ENCODE results near the gene C3orf20.
A peak's percentile ranks its signal among the peaks of the same experiment; 100 is the strongest.

Gene C3orf20

DNA sequence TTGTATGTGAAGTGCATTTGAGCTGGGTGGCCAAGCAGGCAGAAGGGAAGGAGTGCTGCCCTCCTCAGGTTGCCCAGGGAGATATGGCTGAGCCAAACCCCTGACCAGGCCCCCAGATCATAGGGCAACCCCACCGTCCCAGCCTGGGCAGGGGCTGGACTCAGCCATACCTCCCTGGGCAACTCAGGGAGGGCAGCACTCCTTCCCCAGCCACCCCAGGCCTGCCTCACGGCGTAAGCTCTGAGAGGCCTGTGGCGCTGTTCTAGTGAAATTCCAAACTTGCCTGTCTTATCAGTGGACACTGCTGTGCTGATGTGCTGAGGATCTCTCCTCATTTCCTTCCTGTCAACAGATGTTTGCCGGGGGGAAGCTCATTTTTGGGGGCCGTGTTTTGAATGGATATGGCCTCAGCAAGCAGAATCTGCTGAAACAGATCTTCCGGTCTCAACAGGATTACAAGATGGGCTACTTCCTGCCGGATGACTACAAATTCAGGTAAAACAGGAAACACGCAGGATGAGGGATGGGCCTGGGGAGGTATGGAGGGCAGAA is 86.3 kb downstream of the C3orf20 start:
- no peak for DNase-seq

DNA sequence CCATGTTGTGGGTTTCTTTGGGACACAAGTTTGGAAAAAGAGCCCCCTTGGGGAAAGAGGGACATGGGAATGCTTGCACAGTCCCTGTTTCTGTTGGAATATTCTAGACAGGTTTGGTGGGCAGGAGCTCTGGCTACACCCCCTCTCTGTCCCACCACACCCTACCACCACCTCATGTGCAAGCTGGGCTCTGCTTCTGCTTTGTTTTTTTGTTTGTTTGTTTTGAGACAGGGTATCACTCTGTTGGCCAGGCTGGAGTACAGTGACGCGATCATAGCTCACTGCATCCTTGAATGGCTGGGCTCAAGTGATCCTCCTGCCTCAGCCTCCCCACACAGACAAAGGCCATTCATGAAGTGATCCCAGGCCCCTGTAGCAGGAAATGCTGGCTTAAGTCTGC is 86.9 kb downstream of the C3orf20 start:
- DNase-seq: no peak

DNA sequence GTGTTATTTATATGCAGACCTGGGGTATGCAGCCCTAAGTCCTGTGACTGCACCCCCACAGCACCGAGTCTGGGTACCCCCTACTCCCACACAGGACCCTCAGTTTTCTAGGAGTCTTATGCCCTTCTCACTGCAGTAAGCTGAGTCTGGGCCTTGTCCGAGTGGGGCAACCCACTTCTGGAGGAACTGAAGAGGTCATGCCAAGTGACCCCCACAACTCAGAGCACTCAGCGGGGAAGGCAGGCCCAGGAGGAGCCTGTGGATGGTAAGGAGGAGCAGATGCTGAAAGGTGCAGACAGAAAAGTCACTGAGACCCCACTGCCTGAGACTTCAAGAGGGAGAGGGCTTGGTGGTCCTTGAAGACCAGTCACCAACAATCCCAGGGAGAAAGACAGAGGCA is 87.8 kb downstream of the C3orf20 start:
- no peak for DNase-seq

DNA sequence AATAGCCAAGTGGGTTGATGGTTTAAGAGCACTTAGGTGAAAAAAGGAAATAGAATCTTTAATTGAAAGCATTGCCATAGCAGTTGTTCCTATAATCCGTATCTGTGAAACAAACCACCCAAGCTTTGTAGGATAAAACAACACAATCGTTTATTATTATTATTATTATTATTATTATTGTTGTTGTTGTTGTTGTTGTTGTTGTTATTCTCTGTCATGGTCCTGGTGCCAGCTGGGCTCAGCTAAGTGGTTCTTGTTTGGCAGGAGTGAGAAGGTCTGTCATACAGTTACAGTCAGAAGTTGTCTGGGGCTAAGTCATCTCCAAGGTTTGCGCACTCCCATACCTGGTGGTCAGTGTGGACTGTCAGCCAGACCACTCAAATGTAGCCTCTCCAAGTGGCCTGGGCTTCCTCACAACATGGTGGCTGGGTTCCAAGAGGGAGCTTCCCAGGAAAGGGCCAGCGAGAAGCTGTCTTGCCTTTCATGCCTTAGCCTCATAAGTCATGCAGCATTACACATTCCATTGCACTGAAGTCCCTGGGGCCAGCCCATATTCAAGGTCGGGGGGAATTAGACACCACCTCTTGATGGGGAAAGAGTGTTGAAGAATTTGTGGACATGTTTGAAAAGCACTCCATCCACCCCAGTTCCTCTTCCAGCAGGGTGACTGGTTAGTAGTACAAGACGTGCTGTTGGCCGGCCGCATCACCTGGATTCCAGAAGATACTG is 89.6 kb downstream of the C3orf20 start:
- DNase-seq: no peak

DNA sequence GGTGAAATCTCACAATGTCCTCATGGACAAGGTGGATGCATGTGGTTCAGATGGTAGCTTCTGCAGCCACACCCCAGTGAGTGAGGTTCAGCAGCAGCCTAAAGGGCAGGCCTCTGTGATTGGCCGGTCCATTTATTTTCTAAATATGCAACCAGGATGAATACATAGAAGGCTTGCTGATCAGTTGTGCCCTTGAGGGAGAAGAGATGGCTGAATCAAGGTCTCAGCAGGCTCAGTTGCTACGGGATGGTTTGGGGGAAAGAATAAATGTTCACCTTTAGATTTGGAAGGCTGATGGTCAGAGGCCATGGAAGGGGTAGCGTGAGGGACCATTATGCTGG is 90.1 kb downstream of the C3orf20 start:
- no peak for DNase-seq

DNA sequence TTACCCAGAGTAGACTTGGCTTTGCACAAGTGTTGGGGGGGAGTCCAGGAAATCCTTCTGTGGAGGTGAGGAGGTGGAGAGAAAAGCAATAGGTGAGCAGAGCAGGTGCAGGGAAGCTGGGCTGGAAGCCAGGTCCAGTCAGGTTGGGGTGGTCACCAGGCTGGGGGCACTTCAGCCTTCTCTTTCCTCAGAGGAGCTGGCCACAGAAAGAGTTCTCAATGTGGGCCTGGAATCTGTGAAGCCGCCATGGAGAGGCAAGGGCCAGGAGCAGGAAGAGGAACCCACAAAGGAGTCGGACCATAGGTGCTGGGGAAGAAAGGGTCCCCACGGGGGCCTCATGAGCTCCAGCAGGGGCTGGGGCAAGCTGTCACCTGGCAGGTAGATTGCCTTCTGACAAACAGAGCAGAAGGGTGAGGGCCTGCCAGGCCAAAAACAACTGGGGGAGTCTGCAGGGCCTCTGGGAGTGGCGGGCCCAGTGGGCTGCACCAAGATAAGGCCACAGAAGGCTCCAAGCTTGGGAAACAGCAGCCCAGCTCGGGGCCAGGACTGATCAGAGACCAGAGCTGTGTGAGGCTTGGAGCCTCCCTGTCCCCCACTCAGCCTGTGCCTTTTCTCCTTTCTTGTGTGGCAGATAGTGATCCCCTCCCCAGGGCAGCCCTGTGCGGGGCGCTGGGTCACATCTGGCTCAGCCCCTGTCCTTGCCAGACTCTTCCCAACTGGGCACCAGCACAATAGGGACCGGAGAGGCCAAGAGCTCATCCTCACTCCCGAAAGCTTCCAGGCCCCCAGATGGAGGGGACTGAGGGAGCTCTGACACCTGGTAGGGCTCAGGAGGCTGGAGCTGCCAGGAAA is 90.9 kb downstream of the C3orf20 start:
- DNase-seq: no peak

DNA sequence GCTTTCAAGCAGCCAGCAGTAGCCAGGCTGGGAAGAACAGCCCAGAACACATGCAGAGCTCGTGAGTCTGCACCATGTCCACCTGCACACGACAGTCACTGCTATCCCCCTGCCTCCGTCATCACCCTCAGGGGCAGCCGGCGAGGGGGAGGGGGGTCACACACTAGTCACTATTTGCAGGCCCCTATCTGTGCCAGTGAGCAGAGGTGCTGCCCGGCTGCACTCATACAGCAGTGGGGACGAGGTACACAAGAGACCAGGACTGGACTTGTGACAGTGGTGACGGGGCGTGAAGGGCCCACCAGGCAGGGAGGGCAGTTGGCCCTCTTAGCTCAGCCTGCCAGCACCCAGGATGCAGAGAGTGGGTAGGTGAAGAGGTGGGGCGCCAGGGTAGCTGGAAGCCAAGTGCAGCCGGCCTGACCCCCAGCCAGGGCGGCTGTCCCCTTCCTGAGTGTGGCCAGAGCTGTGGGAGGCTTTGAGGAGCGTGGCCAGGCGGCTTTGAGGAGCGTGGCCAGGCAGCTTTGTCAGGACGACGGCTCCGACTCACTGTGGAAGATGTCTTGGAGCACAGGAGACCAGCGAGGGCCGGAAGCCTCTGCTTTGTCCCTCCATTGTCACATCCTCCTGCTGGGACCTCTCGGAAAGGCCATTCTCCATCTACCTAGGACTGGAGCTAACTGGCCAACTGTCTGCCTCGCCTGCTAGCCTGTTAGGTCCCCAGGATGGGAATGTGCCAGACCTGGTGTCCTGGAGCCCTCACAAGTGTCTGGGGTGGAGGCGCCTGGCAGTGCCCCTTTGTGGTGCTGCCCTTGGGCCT is 91.7 kb downstream of the C3orf20 start:
- no peak for DNase-seq

DNA sequence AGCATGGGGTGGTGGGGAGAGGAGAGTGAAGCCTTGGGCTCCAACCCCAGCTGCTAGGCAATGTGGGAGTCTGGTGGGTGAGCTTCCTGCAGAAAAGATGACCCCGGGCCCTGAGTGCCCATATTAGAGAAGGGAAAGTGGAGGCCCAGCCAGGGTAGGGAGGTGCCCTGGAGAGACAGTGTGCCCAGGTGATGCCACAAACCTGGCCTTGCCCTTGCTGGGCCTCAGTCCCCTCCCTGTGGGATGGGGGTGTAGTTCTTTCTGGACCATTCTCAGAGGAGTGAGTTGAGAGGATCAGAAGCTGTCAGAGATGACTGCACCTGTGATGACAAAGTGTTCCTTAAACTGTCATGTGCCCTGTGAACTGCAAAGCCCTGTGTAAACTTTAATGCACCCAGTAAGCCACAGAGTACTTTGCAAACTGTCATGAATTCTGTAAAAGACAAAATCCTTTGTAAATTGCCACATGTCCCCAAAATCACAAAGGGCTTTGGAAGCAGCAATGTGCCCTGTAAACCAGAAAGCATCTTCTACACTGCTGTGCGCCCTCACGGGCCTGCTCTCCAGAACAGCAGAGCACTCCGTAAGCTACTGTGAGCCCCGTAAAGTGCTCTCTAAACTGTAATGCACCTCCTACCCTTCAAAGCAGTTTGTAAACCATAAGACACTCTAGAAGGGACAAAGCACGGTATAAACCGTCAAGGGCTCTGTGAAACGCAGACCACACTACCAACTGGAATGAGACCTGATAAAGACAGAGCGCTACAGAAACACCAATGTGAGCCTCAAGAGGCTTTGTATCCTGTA is 92.5 kb downstream of the C3orf20 start:
- DNase-seq: peak in 1 of 2 experiments; percentile 11

DNA sequence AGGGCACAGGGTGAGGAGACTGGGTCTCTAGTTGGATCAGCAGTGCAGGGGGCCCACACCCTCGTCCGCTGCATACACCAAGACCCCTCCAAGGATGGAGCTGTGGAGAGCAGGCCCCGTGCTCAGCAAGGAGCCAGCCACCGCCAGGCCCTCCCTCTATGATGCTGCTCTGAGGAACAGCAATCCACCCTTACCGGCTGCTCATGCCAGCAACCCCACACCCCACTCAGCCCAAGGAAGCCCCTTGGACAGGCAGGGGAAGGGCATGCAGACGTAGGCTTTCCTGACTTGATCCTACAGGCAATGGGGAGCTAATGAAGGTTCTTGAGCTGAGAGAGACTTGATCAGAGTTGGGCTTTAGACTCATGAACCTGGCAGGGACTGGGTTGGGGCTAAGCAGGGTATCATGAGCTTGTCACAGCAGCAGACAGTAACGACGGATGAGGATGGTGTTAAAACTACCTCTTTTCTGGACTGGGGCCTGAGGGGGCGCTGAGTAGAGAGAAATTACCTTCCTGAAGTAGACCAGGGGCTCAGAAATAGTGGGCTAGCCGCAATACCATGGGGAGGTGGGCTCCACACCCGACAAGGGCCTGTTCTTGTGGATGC is 93.3 kb downstream of the C3orf20 start:
- DNase-seq: no peak

DNA sequence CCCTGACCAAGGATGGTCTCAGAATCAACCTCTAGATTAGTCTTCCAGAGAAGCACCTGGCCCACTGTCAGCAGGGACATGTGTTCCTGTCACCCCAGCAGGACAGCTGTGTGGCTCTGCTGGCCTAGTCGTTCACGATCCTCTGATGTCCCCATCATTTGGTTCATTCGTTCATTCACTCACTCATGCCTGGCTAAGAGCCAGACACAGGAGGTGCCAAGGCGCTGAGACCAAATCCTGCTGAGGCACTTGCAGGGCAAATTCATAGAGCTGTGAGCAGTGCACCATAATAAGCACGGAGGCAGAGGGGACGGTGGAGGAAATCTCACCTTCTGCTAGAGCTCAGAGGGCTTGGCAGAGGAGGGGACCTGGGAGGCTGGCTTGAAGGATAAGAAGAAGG is 93.9 kb downstream of the C3orf20 start:
- DNase-seq: no peak

DNA sequence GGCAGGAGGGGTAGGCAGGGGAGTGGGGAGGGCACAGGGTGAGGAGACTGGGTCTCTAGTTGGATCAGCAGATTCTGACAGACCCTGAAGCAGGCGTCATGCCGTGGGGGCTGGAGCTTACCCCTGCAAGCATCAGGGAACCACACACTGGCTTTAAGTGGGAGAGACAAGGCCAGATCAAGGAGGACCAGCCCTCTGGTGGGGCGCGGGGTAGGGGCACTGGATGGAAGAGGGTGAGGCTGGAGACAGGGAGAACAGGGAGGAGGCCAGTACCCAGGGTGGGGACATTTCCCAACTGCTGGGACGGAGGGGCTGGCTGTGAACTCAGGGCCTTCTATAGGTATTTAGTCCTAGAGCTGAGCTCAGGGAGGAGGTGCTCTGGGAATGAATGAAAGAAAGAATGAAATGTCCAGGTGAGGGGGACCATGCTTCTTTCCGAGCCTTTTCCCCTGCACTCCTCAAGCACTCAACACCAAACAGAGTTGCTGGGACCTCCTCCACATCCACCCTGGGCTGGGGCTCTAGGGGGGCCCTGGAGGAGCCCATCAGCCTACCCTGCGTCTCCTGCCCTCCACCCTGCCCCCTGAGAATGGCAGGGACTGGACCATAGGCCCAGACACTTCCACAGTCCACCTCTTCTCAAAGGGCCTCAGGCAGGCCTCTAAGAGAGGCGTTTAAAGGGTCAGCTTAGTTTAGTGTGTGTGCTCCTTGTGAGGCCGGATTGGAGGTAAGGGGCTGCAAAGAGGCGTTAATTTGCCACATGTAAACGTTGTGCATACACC is 94.8 kb downstream of the C3orf20 start:
- no peak for DNase-seq

DNA sequence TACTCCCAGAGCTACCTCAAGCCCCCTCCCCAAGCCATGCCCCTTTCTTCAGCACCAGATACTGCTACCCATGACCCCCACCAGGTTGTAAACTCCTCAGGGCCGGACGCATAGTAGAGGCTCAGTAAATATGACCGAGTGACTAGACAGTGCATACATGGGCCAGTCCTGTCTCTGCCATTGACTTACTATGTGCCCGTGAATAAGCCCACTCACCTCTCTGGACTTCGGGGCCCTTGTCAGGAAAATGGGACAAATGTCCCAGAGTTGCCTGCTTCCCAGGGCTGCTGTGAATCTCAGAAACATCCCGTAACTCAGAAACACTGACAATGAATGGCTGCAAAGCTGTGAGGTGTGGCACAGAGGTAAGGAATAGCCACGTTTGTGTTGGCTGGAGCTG is 95.7 kb downstream of the C3orf20 start:
- DNase-seq: no peak

DNA sequence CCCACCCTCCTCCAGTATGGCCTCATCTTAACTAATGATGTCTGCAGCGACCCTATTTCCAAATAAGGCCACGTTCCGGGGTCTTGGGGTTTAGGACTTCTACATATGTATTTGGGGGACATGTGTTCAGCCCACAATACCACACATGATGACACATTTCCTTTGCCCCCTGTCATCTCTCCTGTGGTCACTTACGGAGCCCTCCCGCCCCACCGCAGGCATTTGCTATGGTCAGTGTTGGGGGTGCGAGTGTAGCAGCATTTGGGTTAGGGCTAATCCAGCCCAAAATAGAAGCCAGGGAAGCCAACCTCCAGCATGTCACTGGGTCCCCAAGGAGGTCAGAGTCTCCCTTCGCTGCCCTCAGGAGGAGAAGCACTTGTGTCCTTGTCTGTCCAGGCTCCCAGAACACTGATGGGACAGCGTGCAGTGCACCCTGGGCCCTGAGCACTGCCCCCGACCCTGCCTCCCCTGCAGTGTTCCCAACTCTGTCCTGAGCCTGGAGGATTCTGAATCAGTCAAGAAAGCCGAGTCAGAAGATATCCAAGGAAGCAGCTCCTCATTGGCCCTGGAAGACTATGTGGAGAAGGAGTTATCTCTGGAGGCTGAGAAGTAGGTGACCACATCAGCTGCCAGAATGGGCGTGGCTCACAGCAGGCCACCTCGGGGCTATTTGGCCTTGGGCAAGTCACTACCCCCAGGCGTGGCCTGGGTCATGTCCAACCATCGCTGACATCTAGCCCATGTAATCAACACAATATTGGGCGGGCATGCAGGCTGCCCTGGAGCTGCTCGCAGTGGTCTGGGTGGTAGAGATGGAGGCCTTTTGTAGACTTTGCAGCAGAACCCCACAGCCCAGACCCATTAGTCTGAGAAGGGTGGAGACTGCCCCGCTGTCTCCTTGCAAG is 96.9 kb downstream of the C3orf20 start:
- DNase-seq: no peak

DNA sequence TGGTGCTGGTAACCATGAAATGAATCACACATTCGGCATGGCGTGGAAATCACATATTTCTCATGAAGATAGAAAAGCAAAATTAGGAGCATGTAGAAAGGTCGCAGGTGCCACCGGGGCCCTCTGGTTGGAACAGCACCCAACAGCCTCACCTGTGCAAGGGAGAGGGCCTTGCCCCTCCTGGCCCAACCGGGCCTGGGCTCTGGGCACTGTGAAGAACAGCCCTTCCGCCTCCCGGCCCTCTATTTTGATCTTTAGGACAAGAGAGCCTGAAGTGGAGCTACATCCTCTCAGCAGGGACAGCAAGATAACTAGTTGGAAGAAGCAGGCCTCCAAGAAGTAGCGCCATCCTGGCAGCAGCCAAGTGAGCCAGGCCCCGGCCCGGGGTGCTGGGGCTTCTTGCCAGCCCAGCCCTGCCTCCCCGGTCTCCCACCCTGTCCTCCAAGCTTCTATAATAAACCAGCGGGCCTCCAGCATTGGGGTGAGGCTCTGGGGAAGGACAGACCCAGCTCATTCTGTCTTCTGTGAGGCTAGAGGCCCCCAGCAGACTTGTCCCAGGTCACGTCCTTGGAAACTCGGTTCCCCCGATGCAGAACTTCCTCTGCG is 97.7 kb downstream of the C3orf20 start:
- DNase-seq: no peak

DNA sequence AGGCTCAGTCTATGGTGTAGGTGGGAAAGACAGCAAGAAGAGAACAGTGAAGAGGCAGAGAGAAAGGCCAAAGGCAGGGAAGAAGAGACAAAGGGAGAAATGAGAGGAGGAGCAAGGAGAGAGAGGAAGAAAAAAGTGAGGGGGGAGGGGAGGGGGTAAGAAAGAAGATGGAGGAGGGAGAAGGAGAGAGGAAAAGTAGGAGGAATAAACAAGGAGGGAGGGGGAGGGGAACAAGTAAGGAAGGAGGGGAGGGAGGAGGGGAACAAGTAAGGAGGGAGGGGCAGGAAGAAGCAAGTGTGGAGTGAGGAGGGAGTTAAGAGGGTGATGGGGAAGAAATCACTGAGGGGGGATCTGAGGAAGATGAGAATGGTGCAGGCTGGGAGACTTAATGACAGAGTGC is 98.3 kb downstream of the C3orf20 start:
- no peak for DNase-seq

DNA sequence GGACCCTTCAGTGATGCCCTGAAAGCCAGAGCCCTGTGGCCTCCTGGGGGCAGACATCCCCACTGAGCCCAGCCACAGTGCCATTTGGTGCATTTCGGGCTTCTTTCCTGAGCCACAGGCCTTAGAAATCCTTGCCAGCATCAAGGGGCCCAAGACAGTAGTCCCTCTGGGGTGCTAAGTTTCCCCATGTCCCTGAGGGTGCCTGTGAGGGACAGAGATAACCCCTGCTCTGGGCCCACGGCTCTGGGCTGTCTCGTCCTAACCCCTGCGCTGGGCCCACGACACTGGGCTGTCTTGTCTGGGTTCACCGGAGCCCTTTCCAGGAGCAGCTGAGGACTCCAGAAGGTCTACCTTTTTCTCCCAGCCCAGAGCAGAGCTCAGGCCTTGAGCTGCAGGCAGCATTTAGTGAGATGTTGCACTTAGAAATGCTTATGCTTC is 98.8 kb downstream of the C3orf20 start:
- DNase-seq: no peak

DNA sequence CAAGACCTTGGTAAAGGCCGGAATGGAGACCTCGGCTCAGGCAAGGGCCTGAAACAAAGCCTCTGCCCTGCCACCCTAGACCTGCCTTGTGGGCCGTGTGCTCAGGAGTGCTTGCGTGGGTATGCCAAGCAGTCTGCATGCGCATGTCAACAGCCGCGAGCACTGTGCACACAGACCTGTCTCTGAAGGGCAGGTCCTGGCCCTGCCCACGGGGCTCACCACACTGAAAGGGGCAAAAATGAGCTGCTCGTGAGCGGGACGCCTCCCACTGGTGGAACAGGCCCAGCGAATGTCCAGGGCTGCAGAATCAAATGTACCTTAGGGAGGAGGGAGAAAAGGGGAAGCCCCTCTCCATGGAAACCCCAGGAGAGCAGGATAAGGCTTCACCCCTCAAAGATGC is 99.5 kb downstream of the C3orf20 start:
- DNase-seq: no peak

DNA sequence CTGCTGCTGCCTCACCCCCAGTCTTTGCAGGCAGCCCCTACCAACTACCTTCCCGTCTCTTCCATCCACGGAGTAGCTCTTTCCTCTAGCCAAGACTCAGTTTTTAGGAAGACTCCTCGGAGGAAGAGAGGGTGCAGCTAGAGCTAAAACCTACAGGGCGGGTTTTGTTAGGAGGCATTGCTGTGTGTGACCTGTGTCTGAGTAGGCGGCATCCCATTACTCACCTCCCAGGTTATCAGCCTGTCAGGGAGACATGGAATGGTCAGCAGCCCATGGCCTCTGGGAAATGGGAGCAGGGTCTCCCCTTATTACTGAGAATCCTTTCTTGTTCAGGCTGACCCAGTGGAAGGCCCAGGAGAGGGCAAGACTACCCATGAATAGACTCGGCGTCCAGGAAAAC is 100.1 kb downstream of the C3orf20 start:
- no peak for DNase-seq

DNA sequence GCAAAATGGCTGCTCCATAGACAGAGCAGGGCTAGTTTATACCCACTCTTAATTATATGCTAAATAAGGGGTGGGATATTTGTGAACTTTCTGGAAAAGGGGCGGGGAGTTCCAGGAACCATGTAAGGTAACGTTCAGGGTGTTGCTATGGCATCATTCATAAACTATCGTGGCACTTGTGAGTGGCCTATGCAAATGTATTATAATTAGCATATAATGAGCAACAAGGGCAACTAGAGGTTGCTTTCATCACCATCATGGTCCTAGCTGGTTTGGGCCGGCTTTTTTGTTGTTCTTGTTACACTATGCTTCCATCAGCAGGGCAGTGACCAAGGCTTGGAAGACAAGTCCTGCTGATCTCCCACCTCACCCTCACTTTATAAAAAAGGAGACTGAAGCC is 100.6 kb downstream of the C3orf20 start:
- no peak for DNase-seq

Data from NCI-H524 (cell line).